ENCODE measurements around the gene FOXP1. TPM values are rescaled to one million over a fixed set of nuclear protein-coding genes. Genes with fewer than 3 reads are reported as not detected.

FOXP1 gene
- total RNA-seq, 1 donor from 2014 or later = 27.3 TPM

DNA sequence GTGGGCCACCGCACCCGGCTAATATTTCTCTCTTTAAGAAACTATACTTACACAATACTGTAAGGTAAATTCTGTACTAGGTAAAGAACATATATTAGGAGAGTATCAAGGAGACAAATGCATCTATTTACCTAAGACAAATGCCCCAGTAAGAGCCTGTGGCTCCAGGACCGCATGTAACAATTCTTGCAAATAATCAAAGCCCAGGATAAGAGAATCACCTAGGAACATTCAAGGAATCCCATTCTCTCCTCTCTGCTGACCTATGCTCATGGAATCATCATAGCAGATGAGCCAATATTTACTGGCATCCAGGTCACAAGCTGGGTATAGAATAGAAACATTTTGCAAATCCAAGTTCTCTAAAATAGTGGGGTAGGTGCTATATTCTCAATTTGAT, 347.7 kb downstream of the FOXP1 start:
- Histone ChIP-seq H3K79me2 (ENCODE audit: low read depth) (peaks cover 22% of the 10 kb centered on the region), H3K9me3 (ENCODE audit: low read depth) (no peaks in the 10 kb centered on the region)
- no peak overlapping the region for H3K27ac Mint-ChIP-seq

DNA sequence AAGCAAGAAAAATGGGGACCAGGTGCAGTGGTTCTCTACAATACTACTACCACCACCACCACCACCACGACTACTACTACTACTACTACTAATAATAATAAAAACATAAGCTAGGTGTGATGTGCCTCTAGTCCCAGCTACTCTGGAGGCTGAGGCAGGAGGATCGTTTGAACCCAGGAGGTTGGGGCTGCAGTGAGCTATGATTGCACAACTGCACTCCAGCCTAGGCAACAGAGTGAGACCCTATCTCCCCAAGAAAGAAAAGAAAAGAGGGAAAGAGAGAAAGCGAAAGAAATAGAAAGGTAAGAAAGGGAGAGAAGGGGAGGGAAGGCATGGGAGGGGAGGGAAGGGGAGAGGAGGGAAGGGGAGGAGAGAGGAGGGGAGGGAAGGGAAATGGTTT, 350.6 kb downstream of the FOXP1 start:
- H3K36me3 Mint-ChIP-seq = no peaks in the 10 kb centered on the region
- H3K9me3 ChIP-seq (ENCODE audit: low read depth) = no peaks in the 10 kb centered on the region
- H3K36me3 ChIP-seq = no peaks in the 10 kb centered on the region
- H3K79me2 ChIP-seq (ENCODE audit: low read depth) = peaks cover 24% of the 10 kb centered on the region
- DNase-seq (ENCODE audit: low spot score) = no peak
- no peak for TF ChIP-seq EZH2phosphoT487 (IDR thresholded peaks at IDR 0.05)
- TF ChIP-seq, protein P1, sequence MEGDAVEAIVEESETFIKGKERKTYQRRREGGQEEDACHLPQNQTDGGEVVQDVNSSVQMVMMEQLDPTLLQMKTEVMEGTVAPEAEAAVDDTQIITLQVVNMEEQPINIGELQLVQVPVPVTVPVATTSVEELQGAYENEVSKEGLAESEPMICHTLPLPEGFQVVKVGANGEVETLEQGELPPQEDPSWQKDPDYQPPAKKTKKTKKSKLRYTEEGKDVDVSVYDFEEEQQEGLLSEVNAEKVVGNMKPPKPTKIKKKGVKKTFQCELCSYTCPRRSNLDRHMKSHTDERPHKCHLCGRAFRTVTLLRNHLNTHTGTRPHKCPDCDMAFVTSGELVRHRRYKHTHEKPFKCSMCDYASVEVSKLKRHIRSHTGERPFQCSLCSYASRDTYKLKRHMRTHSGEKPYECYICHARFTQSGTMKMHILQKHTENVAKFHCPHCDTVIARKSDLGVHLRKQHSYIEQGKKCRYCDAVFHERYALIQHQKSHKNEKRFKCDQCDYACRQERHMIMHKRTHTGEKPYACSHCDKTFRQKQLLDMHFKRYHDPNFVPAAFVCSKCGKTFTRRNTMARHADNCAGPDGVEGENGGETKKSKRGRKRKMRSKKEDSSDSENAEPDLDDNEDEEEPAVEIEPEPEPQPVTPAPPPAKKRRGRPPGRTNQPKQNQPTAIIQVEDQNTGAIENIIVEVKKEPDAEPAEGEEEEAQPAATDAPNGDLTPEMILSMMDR (IDR thresholded peaks at IDR 0.05) = no peak
- no peak for TF ChIP-seq EZH2 (IDR thresholded peaks at IDR 0.05)
- H3K4me2 ChIP-seq = no peak overlapping the region
- no peaks in the 10 kb centered on the region for H3K27me3 ChIP-seq
- peaks cover 20% of the 10 kb centered on the region for H4K20me1 ChIP-seq (ENCODE audit: low read depth)
- H3F3A ChIP-seq (ENCODE audit: low read depth) = peaks cover 10% of the 10 kb centered on the region
- H3K27me3 Mint-ChIP-seq (ENCODE audit: insufficient read depth, low read depth) = no peaks in the 10 kb centered on the region
- H3K9me3 Mint-ChIP-seq = no peaks in the 10 kb centered on the region
- H3K4me1 ChIP-seq = peaks cover 18% of the 10 kb centered on the region
- no peak overlapping the region for H3K4me3 Mint-ChIP-seq
- H2AFZ ChIP-seq (replicated peaks) = no peak overlapping the region
- H3K27ac ChIP-seq = no peak overlapping the region
- no peak overlapping the region for H3K4me3 ChIP-seq
- H3K9ac ChIP-seq = no peak overlapping the region
- H3K27ac Mint-ChIP-seq = no peak overlapping the region
- peaks cover 10% of the 10 kb centered on the region for H3K4me1 Mint-ChIP-seq

More for the DNA sequence above, 347.7 kb downstream of the FOXP1 start:
- Mint-ChIP-seq H3K36me3 (peaks cover 3% of the 10 kb centered on the region), H3K9me3 (no peaks in the 10 kb centered on the region), H3K27me3 (ENCODE audit: insufficient read depth, low read depth) (no peaks in the 10 kb centered on the region), H3K4me1 (peaks cover 13% of the 10 kb centered on the region), H3K4me3 (no peak overlapping the region)
- Histone ChIP-seq H3K27ac (no peak overlapping the region), H3K4me1 (peaks cover 15% of the 10 kb centered on the region), H4K20me1 (ENCODE audit: low read depth) (peaks cover 4% of the 10 kb centered on the region), H3K4me3 (no peak overlapping the region), H3K36me3 (no peaks in the 10 kb centered on the region), H3K4me2 (no peak overlapping the region), H3K27me3 (no peaks in the 10 kb centered on the region), H3K9ac (no peak overlapping the region), H3F3A (ENCODE audit: low read depth) (peaks cover 1% of the 10 kb centered on the region), H2AFZ (replicated peaks) (no peak overlapping the region)
- no peak for DNase-seq (ENCODE audit: low spot score)
- TF ChIP-seq EZH2phosphoT487 (IDR thresholded peaks at IDR 0.05) = no peak
- no peak for TF ChIP-seq EZH2 (IDR thresholded peaks at IDR 0.05)
- TF ChIP-seq, protein P1 (IDR thresholded peaks at IDR 0.05) = no peak

DNA sequence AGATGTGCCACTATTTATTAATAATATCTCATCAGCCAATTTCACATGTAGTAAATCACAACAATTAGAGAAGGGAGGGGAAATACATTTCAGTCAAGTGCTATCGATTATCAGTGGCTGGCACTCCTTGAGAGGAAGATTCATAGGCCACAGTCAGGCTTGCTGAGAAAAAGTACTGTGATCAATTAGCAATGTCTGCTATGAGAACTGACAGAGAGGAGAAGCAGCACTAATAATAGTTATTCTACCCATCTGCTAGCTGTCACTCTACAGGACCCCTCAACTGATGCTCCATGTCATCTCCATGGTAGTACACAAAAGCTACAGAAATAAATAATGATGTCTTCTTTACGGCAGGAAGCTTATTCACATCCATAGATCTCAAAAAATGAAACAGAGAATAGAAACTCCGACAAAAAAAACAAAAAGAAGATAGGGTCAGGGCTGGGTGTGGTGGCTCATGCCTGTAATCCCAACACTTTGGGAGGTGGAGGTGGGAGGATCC, 351.3 kb downstream of the FOXP1 start:
- no peaks in the 10 kb centered on the region for H3K36me3 ChIP-seq
- Mint-ChIP-seq H3K4me3 (no peak overlapping the region), H3K27me3 (ENCODE audit: insufficient read depth, low read depth) (no peaks in the 10 kb centered on the region), H3K9me3 (no peaks in the 10 kb centered on the region), H3K27ac (no peak overlapping the region), H3K36me3 (no peaks in the 10 kb centered on the region), H3K4me1 (peaks cover 8% of the 10 kb centered on the region)
- peaks cover 10% of the 10 kb centered on the region for H3F3A ChIP-seq (ENCODE audit: low read depth)
- peaks cover 24% of the 10 kb centered on the region for H3K79me2 ChIP-seq (ENCODE audit: low read depth)
- H4K20me1 ChIP-seq (ENCODE audit: low read depth) = peaks cover 20% of the 10 kb centered on the region
- H3K4me2 ChIP-seq = no peak overlapping the region
- no peak overlapping the region for H3K27ac ChIP-seq
- H3K27me3 ChIP-seq = no peaks in the 10 kb centered on the region
- no peak overlapping the region for H2AFZ ChIP-seq (replicated peaks)
- H3K4me3 ChIP-seq = no peak overlapping the region
- H3K9ac ChIP-seq = no peak overlapping the region
- DNase-seq (ENCODE audit: low spot score) = no peak
- no peaks in the 10 kb centered on the region for H3K9me3 ChIP-seq (ENCODE audit: low read depth)
- peaks cover 17% of the 10 kb centered on the region for H3K4me1 ChIP-seq
- TF ChIP-seq, protein P1 (IDR thresholded peaks at IDR 0.05) = no peak

Measured in neural progenitor cell (in vitro differentiated cells).